SU-DHL-6 (cell line): Measurements from ENCODE around the gene SLC12A1.

ENCODE experiments used
- H2AFZ ChIP-seq: fragments of 200-600 bp; sonication (generic); 2 replicates; pipeline ENCODE4 v1.6.1; 2014; ENCODE audit warnings: low read depth, mild to moderate bottlenecking, moderate library complexity, mixed read lengths, antibody characterized with exemption, low read length; ENCODE audit not compliant: severe bottlenecking
- H3F3A ChIP-seq: fragments of 200-600 bp; shearing (Covaris generic); 2 replicates; pipeline ENCODE4 v1.6.0; 2016; ENCODE audit warnings: antibody characterized with exemption, mild to moderate bottlenecking; ENCODE audit not compliant: insufficient read depth
- H3K27ac ChIP-seq: fragments of 200-600 bp; sonication (generic); 2 replicates; pipeline ENCODE4 v1.5.1; 2016; ENCODE audit warnings: low read depth, mild to moderate bottlenecking, low read length, moderate library complexity, mixed read lengths
- H3K27me3 ChIP-seq: fragments of 200-600 bp; sonication (generic), shearing (Covaris generic); 2 replicates; pipeline ENCODE4 v1.6.0; 2014; ENCODE audit warnings: mild to moderate bottlenecking, low read length
- H3K36me3 ChIP-seq: fragments of 200-600 bp; sonication (generic); 2 replicates; pipeline ENCODE4 v1.6.1; 2014; ENCODE audit warnings: mild to moderate bottlenecking, low read length, mixed read lengths
- H3K4me2 ChIP-seq: fragments of 300-600, 200-600 bp; shearing (Covaris generic), sonication (generic); 2 replicates; pipeline ENCODE4 v1.6.0; 2014; ENCODE audit warnings: low read length, low read depth, mild to moderate bottlenecking; ENCODE audit not compliant: poor library complexity, severe bottlenecking
- H3K4me3 ChIP-seq: fragments of 200-600 bp; sonication (generic); 2 replicates; pipeline ENCODE4 v1.5.1; 2014; ENCODE audit warnings: antibody characterized with exemption, low read length, mild to moderate bottlenecking, mixed read lengths; ENCODE audit not compliant: insufficient read depth, poor library complexity, severe bottlenecking
- H3K79me2 ChIP-seq: fragments of 200-600 bp; sonication (generic); 2 replicates; pipeline ENCODE4 v1.6.1; 2014; ENCODE audit warnings: mild to moderate bottlenecking, low read length, moderate library complexity; ENCODE audit not compliant: insufficient read depth
- H3K9ac ChIP-seq: fragments of 200-600 bp; sonication (generic); 2 replicates; pipeline ENCODE4 v1.7.0; 2014; ENCODE audit warnings: mild to moderate bottlenecking, low read length
- H3K9me2 ChIP-seq: fragments of 200-600 bp; sonication (generic); replicated peaks from 2 replicates; pipeline ENCODE4 v1.6.1; 2014; ENCODE audit warnings: low read length; ENCODE audit not compliant: insufficient read depth
- H3K9me3 ChIP-seq: fragments of 200-600 bp; sonication (generic); 2 replicates; pipeline ENCODE4 v1.6.1; 2014; ENCODE audit warnings: low read length, mixed read lengths; ENCODE audit not compliant: insufficient read depth
- H4K20me1 ChIP-seq: fragments of 200-600 bp; sonication (generic); 2 replicates; pipeline ENCODE4 v1.6.1; 2014; ENCODE audit warnings: low read depth, mild to moderate bottlenecking, antibody characterized with exemption, low read length, moderate library complexity, mixed read lengths
- CTCF ChIP-seq: fragments of 200-600 bp; sonication (generic); IDR thresholded peaks from one replicate; pipeline ENCODE4 v1.5.1; 2017; ENCODE audit warnings: antibody characterized with exemption, mild to moderate bottlenecking, low read length, moderate library complexity; ENCODE audit not compliant: insufficient read depth, poor library complexity, severe bottlenecking
- EZH2phosphoT487 ChIP-seq: fragments of 200-600 bp; sonication (generic), shearing (Covaris generic); conservative IDR thresholded peaks from 2 replicates; pipeline ENCODE4 v1.6.1; 2018; ENCODE audit warnings: mild to moderate bottlenecking, antibody characterized with exemption, low read length, moderate library complexity, mixed read lengths

Gene SLC12A1

GRCh38 chr15:48297668-48298067 is 91.6 kb downstream of the SLC12A1 start:
- no peak overlapping the region for H3K4me2 ChIP-seq
- H3K9me3 ChIP-seq: no peaks in the 10 kb centered on the region
- no peaks in the 10 kb centered on the region for H4K20me1 ChIP-seq
- no peaks in the 10 kb centered on the region for H3K36me3 ChIP-seq
- H3K9me2 ChIP-seq: no peaks in the 10 kb centered on the region
- no peak overlapping the region for H3K4me3 ChIP-seq
- no peak overlapping the region for H2AFZ ChIP-seq
- no peak overlapping the region for H3K27ac ChIP-seq
- no peaks in the 10 kb centered on the region for H3F3A ChIP-seq
- H3K79me2 ChIP-seq: no peaks in the 10 kb centered on the region
- no peak for TF ChIP-seq EZH2phosphoT487
- TF ChIP-seq CTCF: no peak
- H3K9ac ChIP-seq: no peak overlapping the region
- H3K27me3 ChIP-seq: no peaks in the 10 kb centered on the region

- no peak overlapping the region for H3K4me3 ChIP-seq
- H2AFZ ChIP-seq: no peak overlapping the region
- H3K9me2 ChIP-seq: no peaks in the 10 kb centered on the region
- no peak overlapping the region for H3K9ac ChIP-seq
- no peaks in the 10 kb centered on the region for H3K9me3 ChIP-seq
- TF ChIP-seq CTCF (no peak), EZH2phosphoT487 (no peak)
- no peaks in the 10 kb centered on the region for H3K27me3 ChIP-seq
- H3F3A ChIP-seq: no peaks in the 10 kb centered on the region
- H3K36me3 ChIP-seq: no peaks in the 10 kb centered on the region
- H4K20me1 ChIP-seq: no peaks in the 10 kb centered on the region
- H3K79me2 ChIP-seq: no peaks in the 10 kb centered on the region
- no peak overlapping the region for H3K4me2 ChIP-seq
- no peak overlapping the region for H3K27ac ChIP-seq
Measured at GRCh38 chr15:48298914-48299313, 92.8 kb downstream of the SLC12A1 start.

- Histone ChIP-seq H3K27ac (no peak overlapping the region), H3K4me3 (no peak overlapping the region), H3K27me3 (no peaks in the 10 kb centered on the region), H3K36me3 (no peaks in the 10 kb centered on the region), H4K20me1 (no peaks in the 10 kb centered on the region), H3K9me3 (no peaks in the 10 kb centered on the region), H3F3A (no peaks in the 10 kb centered on the region), H2AFZ (no peak overlapping the region), H3K79me2 (no peaks in the 10 kb centered on the region), H3K9me2 (no peaks in the 10 kb centered on the region), H3K4me2 (no peak overlapping the region), H3K9ac (no peak overlapping the region)
- TF ChIP-seq CTCF (no peak), EZH2phosphoT487 (no peak)
Measured at GRCh38 chr15:48300038-48300437, 93.9 kb downstream of the SLC12A1 start.

GRCh38 chr15:48304398-48304797 is 98.3 kb downstream of the SLC12A1 start:
- H3K79me2 ChIP-seq: no peaks in the 10 kb centered on the region
- no peaks in the 10 kb centered on the region for H3K9me3 ChIP-seq
- H3F3A ChIP-seq: no peaks in the 10 kb centered on the region
- no peak for TF ChIP-seq CTCF
- H3K27me3 ChIP-seq: no peaks in the 10 kb centered on the region
- H3K36me3 ChIP-seq: no peaks in the 10 kb centered on the region
- H3K9me2 ChIP-seq: no peaks in the 10 kb centered on the region
- no peaks in the 10 kb centered on the region for H4K20me1 ChIP-seq
- H3K9ac ChIP-seq: no peak overlapping the region
- H3K4me3 ChIP-seq: no peak overlapping the region
- no peak overlapping the region for H2AFZ ChIP-seq
- H3K27ac ChIP-seq: no peak overlapping the region
- no peak overlapping the region for H3K4me2 ChIP-seq
